Hematopoietic multipotent progenitor cell treated with erythropoietin and hydrocortisone succinate and interleukin-3 and kit ligand, for 15 days (in vitro differentiated cells): ENCODE measurements around the gene TNFRSF13B.
"Not testable (repeated sequence)": the region's sequence is repeated elsewhere in the genome, so short reads cannot be mapped to it uniquely, and the experiment has no call there.

ENCODE experiments used
- DNase-seq: peaks from one replicate; pipeline ENCODE4 v3.0.0-alpha.2; 2015; ENCODE audit warnings: low spot score

TNFRSF13B gene

GRCh38 chr17:16924696-16925440 lies 47.0 kb downstream of the TNFRSF13B start:
- DNase-seq = no peak

GRCh38 chr17:16923904-16924695 lies 47.8 kb downstream of the TNFRSF13B start:
- DNase-seq = no peak

- DNase-seq = no peak
Observed at GRCh38 chr17:16923097-16923903, 48.6 kb downstream of the TNFRSF13B start.

- DNase-seq = no peak
Observed at GRCh38 chr17:16922386-16923096, 49.4 kb downstream of the TNFRSF13B start.

- not testable (repeated sequence) for DNase-seq
Observed at GRCh38 chr17:16921451-16921850, 50.5 kb downstream of the TNFRSF13B start.

- no peak for DNase-seq
Observed at GRCh38 chr17:16920628-16921020, 51.3 kb downstream of the TNFRSF13B start.

GRCh38 chr17:16919663-16920627 lies 52.0 kb downstream of the TNFRSF13B start:
- no peak for DNase-seq

- no peak for DNase-seq
Observed at GRCh38 chr17:16918443-16918842, 53.5 kb downstream of the TNFRSF13B start.

GRCh38 chr17:16917671-16918394 lies 54.1 kb downstream of the TNFRSF13B start:
- DNase-seq = no peak

- no peak for DNase-seq
Observed at GRCh38 chr17:16916557-16916920, 55.4 kb downstream of the TNFRSF13B start.

GRCh38 chr17:16915752-16916556 lies 56.0 kb downstream of the TNFRSF13B start:
- DNase-seq = no peak

- DNase-seq = no peak
Observed at GRCh38 chr17:16913463-16913862, 58.5 kb downstream of the TNFRSF13B start.

- DNase-seq = no peak
Observed at GRCh38 chr17:16912021-16912962, 59.6 kb downstream of the TNFRSF13B start.

- DNase-seq = no peak
Observed at GRCh38 chr17:16911141-16911937, 60.6 kb downstream of the TNFRSF13B start.

GRCh38 chr17:16910341-16910740 lies 61.6 kb downstream of the TNFRSF13B start:
- DNase-seq = no peak

- no peak for DNase-seq
Observed at GRCh38 chr17:16909472-16910246, 62.3 kb downstream of the TNFRSF13B start.
